ENCODE results near the gene GFER. TPM values are rescaled to one million over a fixed set of nuclear protein-coding genes. Genes with fewer than 3 reads are reported as not detected.

Gene GFER
- polyA plus RNA-seq, 10 donors, result 12.4 to 18.7 (median 15.5) TPM

DNA sequence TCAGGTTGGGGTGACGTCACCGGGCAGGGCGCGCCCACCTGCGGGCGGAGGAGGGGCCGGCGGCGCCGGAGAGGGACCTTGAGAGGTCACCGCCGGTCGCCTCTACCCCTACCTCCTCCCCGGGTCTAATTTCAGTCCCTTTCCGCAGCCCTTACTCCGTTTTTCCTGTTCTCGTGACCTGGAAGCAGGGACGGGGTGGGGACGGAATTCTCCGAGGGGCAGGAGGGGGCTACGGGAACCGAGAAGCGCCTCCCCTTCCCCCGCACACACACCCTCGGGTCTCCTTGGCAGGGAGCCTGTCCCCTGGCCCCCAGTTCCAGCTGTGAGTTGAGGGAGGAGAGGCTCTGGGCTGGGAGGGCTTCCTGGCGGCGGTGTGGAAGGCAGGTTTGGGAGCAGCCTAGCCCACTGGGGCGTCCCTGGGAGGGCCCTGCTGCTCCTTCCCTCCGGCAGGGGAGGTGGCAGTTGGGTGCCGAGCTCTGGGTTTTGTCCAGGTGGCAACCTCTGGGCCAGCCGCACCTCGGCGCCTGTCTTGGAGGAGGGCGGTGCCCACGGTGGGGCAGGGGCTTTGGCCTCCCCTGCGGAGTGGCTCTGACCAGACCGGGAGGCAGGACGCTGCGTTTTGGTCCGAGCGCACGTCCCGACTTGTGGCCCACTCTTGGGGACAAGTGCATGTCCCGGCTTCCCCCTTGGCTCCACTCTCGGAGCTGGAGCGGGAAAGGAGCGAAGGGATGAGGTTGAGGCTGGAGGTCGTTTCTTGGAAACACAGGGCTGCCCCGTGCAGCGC lies 6.5 kb downstream of the GFER start:
- DNase-seq, result no peak

DNA sequence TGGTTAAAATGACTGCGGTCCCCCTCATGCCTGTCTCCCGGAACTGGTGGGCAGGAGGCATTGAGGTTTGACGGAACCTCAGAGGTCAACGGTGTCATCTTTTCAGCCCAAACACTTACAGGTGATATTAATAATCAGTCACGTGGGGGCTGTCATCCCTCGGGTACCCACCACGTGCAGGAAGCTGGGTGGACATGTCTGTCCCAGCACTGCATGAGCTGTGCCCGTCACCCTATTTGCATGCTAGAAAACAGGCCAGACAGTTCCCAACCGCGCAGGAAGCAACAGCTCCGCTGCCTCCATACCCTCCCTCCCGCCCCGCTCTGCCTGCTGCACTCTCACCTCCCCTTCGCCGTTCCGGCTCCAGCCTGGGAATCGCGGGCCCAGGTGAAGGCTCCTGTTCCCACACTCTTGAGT lies 7.2 kb downstream of the GFER start:
- DNase-seq, result no peak

DNA sequence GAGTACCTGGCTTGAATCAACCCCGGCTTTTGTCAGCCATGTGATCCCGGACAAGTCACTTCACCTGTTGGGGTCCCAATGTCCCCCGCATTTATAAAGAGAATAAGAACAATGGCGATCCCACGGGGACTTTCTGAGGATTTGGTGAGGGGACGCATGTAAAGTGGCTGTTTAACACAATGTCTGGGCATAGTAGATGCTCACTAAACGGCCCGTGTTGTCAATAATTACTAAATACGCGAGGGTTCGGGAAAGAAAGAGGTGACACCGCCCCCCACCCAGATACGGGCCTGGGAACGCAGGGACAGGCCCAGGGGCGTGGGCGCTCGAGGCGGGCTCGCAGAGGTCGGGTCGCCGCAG lies 7.6 kb downstream of the GFER start:
- DNase-seq, result no peak

DNA sequence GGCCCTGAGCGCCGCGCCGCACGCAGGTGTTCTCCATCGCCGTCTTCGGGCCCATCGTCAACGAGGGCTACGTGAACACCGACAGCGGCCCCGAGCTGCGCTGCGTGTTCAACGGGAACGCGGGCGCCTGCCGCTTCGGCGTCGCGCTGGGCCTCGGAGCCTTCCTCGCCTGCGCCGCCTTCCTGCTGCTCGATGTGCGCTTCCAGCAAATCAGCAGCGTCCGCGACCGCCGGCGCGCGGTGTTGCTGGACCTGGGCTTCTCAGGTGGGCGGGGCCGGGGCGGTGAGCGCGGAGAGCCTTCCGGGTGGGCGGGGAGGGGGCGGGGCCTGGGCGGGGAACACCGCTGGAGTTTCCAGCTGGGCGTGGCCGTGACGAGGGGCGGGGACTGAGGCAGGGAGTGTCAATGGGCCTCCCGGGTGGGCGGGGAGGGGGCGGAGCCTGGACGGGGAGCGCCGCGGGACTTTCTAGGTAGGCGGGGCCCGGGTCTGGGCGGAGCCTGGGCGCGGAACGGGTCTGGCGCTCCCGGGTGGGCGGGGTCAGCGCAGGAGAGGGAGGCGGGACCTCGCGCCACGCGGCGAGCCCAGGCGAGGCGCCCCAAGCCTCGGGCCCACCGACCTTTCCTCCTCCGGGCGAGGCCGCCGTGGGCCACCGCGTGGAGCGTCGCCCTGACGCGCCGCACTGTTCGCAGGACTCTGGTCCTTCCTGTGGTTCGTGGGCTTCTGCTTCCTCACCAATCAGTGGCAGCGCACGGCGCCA lies 8.1 kb downstream of the GFER start:
- DNase-seq, result peak; percentile 86 to 88 (median 88)

DNA sequence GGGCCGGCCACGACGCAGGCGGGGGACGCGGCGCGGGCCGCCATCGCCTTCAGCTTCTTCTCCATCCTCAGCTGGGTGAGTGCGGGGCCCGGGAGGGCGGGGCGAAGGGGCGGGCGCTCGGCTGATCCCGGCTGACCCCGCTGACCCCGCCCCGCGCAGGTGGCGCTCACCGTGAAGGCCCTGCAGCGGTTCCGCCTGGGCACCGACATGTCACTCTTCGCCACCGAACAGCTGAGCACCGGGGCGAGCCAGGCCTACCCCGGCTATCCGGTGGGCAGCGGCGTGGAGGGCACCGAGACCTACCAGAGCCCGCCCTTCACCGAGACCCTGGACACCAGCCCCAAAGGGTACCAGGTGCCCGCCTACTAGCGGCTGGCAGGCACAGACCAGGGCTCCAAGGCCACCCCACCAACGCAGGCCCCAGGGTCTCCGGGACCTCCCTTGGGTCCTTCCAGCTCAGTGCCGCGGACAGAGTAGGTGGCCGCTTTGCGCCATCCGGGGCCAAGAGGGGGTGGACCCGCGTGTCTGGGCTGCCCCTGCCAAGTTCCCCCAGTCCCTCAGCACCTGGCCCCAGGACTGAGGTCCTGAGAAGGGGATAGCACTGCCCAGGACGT lies 8.8 kb downstream of the GFER start:
- no peak for DNase-seq

- DNase-seq, result no peak
These were observed 9.7 kb downstream of the GFER start for GRCh38 chr16:1993731-1994131.

GRCh38 chr16:1997494-1998359 lies 13.7 kb downstream of the GFER start:
- no peak for DNase-seq

DNA sequence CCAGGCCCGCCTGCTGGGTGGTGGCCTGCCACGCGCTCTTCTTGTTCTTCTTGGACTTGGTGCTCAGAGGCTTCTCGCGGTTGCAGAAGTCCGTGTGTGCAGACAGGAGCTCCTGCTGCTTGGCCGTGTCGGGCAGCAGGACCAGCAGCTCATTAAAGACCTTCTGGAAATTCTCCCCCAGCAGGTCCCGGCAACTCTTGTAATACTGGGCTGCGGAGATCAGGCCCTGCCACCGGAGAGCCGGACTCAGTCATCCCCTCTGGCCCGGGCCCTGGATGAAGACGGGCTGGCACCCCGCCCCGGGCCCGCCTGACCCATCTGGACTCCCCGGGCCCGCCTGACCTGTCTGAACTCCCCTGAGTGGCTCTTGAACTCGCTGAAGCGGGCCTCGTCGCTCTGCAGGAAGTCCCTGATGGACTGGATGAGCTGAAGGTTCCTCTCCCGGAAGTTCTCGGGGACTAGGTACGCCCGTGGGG lies 14.4 kb downstream of the GFER start:
- no peak for DNase-seq

- DNase-seq, result no peak
These were observed 15.1 kb downstream of the GFER start for GRCh38 chr16:1998852-1999801.

GRCh38 chr16:1999866-2000514 lies 16.0 kb downstream of the GFER start:
- DNase-seq, result no peak

DNA sequence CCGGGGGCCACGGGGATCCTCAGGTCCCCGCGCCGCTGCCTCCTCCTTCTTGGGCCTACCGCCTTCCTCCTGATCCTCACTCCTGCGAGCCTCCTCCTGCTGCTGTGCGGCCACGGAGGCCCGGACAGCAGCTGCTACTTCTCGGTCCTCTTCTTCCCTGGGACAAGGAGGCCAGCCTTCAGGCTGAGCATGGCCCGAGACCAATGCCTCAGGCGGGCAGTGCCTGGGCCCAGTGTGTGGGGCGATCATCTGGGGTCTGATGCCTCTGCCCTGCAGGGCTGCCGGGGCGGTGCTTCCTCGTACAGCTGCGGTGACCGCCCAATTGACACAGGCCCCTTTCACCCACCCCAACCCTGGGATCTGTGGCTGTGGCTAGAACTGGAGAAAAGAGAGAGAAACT lies 17.0 kb downstream of the GFER start:
- DNase-seq, result no peak

- DNase-seq, result no peak
These were observed 17.7 kb downstream of the GFER start for GRCh38 chr16:2001456-2002355.

DNA sequence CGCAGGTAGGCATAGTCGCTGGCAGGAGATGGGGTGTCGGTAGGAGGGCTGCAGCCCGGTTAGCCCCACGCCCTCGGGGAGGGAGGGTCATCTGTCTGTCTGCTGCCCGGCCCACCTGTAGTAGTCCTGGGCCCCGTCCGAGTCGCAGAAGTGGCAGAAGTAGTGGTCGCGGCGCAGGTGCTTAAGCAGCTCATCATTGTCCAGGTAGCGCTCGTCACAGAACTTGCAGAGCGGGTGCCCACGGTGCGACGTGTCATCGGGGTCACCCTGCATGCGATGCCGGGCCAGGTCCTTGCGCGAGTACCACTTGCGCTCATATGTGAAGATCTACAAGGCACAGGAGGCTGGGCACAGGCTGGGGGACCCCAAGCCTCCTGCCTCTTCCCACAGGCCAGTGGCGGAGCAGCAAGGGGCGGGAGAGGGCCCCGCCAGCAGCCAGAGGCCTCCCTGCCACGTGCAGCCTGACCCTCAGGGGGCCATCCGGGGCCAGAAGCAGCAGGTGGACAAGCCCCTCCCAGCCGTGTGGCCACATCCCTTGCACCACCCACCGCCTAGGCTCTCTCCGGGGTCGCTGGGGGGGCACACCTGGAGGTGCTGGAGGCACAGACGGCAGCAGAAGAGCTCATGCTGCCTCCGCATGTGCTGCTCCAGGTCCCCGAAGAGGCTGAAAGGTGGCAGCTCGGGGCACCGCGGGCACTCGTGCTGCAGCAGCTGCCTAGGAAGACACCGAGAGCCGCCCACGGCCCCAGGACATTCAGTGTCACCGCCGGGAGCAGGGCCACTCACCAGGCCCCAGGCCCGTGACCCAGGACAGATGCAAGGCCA lies 18.6 kb downstream of the GFER start:
- no peak for DNase-seq

GRCh38 chr16:2003231-2003826 lies 19.3 kb downstream of the GFER start:
- no peak for DNase-seq

GRCh38 chr16:2003827-2004641 lies 20.0 kb downstream of the GFER start:
- peak; percentile 87 to 91 (median 90) for DNase-seq

DNA sequence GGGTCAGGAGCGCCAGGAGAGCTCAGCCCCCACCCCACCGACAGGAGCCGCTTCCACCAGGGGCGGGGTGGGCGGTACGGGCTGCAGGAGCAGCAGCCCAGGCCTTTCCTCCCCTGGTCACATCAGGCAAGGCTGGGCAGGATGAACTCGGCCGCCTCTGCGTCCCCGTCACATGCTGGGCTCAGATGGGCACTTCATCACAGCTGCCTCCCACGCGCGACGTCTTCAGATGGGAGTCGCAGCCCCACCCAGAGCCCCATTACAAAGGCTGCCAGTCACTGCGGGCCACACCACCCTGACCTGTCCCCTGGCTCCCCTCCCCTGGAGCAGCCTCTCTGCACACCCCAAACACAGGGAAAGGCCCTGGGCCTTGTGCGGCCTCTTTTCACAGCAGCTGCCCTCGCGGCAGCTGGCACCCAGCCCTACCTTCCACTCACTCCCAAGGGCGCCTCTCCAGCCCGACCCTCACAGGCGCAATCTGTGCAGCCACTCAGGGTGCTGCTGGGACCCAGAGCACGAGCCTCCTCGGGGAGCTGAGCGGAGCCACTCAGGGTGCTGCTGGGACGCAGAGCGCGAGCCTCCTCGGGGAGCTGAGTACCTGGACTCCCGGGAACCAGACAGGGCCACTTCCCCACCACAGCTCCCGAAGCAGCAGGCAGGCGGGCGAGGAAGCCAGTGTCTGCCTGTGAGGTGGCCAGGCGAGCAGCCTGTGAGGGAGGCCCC lies 21.0 kb downstream of the GFER start:
- DNase-seq, result no peak
